ENCODE measurements around the gene FLNB. TPM values are rescaled to one million over a fixed set of nuclear protein-coding genes. Genes with fewer than 3 reads are reported as not detected.

The FLNB gene
- total and polyA plus RNA-seq, 2 of the 13 experiments (the other 11 are each of a cell fraction or from before 2014, with no cell fraction given), result 106 to 130 TPM

GRCh38 chr3:58164906-58165821, 156.9 kb downstream of the FLNB start (continued):
- no peak for TF ChIP-seq ZNF577 (CRISPR knock-in tag; IDR thresholded peaks at IDR 0.05; ENCODE audit: borderline replicate concordance, low read depth)
- no peak for TF ChIP-seq WIZ (CRISPR knock-in tag; IDR thresholded peaks at IDR 0.05)
- TF ChIP-seq ZFYVE20 (CRISPR knock-in tag; IDR thresholded peaks at IDR 0.05; ENCODE audit: borderline replicate concordance, low read depth), result no peak
- no peak for TF ChIP-seq YY1 (IDR thresholded peaks at IDR 0.05; ENCODE audit: insufficient read depth, insufficient replicate concordance, low read depth, low read length)
- TF ChIP-seq, protein P1, sequence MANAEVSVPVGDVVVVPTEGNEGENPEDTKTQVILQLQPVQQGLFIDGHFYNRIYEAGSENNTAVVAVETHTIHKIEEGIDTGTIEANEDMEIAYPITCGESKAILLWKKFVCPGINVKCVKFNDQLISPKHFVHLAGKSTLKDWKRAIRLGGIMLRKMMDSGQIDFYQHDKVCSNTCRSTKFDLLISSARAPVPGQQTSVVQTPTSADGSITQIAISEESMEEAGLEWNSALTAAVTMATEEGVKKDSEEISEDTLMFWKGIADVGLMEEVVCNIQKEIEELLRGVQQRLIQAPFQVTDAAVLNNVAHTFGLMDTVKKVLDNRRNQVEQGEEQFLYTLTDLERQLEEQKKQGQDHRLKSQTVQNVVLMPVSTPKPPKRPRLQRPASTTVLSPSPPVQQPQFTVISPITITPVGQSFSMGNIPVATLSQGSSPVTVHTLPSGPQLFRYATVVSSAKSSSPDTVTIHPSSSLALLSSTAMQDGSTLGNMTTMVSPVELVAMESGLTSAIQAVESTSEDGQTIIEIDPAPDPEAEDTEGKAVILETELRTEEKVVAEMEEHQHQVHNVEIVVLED (CRISPR knock-in tag; IDR thresholded peaks at IDR 0.05; ENCODE audit: borderline replicate concordance), result no peak
- TF ChIP-seq HNRNPLL (IDR thresholded peaks at IDR 0.05; ENCODE audit: low read depth, low read length, poor library complexity, severe bottlenecking), result no peak
- no peak for TF ChIP-seq PHF21A (CRISPR knock-in tag; IDR thresholded peaks at IDR 0.05)
- TF ChIP-seq U2AF2 (IDR thresholded peaks at IDR 0.05; ENCODE audit: low read depth, low read length), result no peak
- TF ChIP-seq U2AF1 (optimal IDR thresholded peaks at IDR 0.05; ENCODE audit: low read depth, low read length), result no peak
- TF ChIP-seq TAF1 (CRISPR knock-in tag; IDR thresholded peaks at IDR 0.05), result no peak
- no peak for TF ChIP-seq TBP (CRISPR knock-in tag; IDR thresholded peaks at IDR 0.05)
- TF ChIP-seq, protein P2, sequence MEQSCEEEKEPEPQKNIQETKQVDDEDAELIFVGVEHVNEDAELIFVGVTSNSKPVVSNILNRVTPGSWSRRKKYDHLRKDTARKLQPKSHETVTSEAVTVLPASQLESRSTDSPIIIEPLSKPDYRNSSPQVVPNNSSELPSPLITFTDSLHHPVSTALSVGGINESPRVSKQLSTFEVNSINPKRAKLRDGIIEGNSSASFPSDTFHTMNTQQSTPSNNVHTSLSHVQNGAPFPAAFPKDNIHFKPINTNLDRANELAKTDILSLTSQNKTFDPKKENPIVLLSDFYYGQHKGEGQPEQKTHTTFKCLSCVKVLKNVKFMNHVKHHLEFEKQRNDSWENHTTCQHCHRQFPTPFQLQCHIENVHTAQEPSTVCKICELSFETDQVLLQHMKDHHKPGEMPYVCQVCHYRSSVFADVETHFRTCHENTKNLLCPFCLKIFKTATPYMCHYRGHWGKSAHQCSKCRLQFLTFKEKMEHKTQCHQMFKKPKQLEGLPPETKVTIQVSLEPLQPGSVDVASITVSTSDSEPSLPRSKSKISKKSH (CRISPR knock-in tag; IDR thresholded peaks at IDR 0.05; ENCODE audit: borderline replicate concordance), result no peak
- TF ChIP-seq CCDC6 (CRISPR knock-in tag; IDR thresholded peaks at IDR 0.05), result no peak
- no peak for TF ChIP-seq RFXAP (CRISPR knock-in tag; IDR thresholded peaks at IDR 0.05; ENCODE audit: borderline replicate concordance)
- TF ChIP-seq ZSCAN20 (CRISPR knock-in tag; IDR thresholded peaks at IDR 0.05; ENCODE audit: borderline replicate concordance), result no peak
- 0 out of 2 replicates have a peak, but pooled peaks have one; percentile 14 for TF ChIP-seq HDAC2 (CRISPR knock-in tag; IDR thresholded peaks at IDR 0.05)
- TF ChIP-seq, protein P3, sequence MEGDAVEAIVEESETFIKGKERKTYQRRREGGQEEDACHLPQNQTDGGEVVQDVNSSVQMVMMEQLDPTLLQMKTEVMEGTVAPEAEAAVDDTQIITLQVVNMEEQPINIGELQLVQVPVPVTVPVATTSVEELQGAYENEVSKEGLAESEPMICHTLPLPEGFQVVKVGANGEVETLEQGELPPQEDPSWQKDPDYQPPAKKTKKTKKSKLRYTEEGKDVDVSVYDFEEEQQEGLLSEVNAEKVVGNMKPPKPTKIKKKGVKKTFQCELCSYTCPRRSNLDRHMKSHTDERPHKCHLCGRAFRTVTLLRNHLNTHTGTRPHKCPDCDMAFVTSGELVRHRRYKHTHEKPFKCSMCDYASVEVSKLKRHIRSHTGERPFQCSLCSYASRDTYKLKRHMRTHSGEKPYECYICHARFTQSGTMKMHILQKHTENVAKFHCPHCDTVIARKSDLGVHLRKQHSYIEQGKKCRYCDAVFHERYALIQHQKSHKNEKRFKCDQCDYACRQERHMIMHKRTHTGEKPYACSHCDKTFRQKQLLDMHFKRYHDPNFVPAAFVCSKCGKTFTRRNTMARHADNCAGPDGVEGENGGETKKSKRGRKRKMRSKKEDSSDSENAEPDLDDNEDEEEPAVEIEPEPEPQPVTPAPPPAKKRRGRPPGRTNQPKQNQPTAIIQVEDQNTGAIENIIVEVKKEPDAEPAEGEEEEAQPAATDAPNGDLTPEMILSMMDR (CRISPR knock-in tag; IDR thresholded peaks at IDR 0.05), result no peak
- no peak for TF ChIP-seq SMAD1 (CRISPR knock-in tag; IDR thresholded peaks at IDR 0.05; ENCODE audit: borderline replicate concordance, low read depth)
